ENCODE data around the gene TRHDE.

The TRHDE gene, protein sequence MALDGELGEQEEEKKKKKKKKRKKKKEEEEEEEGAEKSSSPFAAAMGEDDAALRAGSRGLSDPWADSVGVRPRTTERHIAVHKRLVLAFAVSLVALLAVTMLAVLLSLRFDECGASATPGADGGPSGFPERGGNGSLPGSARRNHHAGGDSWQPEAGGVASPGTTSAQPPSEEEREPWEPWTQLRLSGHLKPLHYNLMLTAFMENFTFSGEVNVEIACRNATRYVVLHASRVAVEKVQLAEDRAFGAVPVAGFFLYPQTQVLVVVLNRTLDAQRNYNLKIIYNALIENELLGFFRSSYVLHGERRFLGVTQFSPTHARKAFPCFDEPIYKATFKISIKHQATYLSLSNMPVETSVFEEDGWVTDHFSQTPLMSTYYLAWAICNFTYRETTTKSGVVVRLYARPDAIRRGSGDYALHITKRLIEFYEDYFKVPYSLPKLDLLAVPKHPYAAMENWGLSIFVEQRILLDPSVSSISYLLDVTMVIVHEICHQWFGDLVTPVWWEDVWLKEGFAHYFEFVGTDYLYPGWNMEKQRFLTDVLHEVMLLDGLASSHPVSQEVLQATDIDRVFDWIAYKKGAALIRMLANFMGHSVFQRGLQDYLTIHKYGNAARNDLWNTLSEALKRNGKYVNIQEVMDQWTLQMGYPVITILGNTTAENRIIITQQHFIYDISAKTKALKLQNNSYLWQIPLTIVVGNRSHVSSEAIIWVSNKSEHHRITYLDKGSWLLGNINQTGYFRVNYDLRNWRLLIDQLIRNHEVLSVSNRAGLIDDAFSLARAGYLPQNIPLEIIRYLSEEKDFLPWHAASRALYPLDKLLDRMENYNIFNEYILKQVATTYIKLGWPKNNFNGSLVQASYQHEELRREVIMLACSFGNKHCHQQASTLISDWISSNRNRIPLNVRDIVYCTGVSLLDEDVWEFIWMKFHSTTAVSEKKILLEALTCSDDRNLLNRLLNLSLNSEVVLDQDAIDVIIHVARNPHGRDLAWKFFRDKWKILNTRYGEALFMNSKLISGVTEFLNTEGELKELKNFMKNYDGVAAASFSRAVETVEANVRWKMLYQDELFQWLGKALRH

DNA sequence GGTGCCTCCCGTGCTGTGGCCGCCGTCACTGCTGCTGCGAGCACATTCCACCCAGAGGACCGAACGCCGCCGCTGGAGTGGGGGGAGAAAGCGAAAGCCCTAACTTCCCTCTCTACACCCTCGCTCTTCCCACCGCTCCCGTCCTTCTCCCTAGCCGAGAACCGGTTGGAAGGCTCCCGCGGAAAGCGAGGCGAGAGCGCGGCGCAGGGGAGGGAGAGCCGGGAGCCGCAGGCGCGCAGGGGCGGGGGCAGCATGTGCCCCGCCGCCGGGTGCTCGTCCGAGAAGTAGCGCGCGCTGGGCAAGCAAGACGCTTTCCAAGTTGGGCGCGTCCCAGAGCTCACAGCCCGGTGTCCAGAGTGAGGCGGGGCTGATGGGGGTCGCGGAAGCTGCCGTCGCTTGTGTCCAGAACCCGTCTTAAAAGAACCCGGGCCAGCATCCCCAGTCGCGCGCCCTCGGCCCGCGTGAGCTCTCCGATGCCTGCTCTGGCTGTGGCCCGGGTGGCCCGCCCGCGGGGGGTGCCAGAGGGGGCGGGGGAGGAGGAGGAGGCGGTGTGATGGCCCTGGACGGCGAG, at the start of gene TRHDE:
TSS of gene TRHDE (plus strand) at position 280 of the 571 bp plus-strand sequence. CDS start at position 554, 274 bp downstream.
- no peak for DNase-seq (ENCODE audit: low read depth)

DNA sequence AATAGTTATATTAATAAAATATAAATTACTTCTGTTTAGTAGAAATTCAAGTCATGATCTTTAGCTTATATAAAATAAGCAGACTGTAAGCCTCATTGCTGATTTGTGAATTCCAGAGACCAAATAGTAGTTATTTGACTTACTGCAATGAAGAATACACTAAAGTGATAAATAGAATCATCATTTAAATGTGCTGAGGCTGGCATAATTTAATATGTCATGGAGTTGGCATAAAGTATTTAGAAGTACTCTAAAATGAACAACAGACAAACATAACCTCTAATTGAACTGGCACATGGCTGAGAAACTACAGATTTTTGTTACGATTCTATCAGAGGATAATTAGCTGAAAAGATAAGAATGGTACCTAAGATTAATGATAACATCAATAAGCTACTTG, 45.7 kb upstream of the TRHDE start:
- no peak for DNase-seq (ENCODE audit: low read depth)

DNA sequence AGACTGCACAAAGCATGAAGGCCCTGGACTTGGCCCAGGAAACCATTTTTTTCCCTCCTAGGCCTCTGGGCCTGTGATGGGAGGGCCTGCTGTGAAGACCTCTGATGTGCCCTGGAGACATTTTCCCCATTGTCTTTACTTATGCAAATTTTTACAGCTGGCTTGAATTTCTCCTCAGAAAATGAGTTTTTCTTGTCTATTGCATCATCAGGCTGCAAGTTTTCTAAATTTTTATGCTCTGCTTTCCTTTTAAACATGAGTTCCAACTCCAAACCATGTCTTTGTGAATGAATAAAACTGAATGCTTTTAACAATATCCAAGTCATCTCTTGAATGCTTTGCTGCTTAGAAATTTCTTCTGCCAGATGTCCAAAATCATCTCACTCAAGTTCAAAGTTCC, 43.7 kb upstream of the TRHDE start:
- no peak for DNase-seq (ENCODE audit: low read depth)

DNA sequence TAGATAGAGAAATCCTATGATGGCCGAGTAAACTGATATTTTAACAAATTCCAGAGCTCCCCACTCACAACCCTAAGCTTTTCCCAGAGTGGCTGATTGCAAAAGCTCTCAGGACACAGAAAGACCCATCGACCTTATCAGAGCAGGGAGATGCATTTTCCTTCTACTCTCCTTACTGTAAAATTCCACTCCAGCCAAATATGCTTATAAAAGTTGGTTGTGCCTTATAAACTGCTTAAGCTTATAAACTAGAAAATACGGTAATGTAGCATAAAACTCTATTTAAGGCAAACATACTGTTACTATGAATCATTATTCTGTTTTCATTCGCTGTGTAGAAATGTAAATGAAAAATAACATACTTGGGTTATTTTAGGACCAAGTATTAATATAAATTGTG, 41.6 kb upstream of the TRHDE start:
- no peak for DNase-seq (ENCODE audit: low read depth)

DNA sequence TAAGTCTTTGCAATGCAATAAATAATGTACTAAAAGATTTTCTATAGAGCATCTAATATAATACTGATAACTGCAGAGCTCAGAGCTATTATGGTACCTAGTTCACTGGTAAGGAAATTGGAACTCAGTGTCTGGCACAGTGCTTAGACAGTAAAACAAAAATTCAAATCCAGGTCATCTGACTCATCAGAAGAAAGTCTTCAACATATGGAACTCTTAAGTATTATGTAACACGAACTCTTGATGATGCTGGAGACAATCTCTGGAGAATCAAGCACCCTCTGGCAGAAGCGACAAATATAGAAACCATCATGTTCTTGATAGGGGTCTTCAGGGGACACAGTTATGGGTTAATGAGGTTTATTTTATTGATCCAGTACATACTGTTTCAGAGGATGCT, 37.3 kb upstream of the TRHDE start:
- DNase-seq (ENCODE audit: low read depth): no peak

DNA sequence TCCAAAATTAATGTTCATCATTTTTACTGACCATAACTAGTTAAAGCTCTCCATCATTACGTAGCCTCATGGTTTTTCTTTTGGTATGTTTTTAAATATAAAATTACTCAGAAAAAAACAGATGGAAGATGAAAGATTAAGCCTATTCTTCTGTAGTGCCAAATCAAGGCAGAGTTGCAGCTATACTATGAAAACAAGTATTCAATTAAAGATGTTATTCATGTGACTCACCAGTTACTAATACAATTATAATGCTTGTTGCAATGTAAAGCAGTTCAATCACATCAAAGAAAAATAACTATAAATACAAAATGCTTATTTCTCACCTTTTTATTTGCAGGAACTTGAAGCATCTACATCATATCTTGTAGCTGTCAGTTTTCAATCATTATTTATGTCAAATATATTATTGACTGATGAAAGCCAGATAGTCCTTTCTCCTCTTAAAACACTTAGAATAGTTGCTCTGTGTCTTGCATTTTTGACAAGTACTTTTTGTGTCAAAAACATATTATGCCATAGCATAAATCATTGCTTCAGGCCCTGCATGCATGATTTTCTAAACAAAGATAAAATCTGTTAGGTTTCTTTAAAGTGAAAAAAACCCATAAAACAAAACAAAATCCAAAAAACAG, 36.0 kb upstream of the TRHDE start:
- DNase-seq (ENCODE audit: low read depth): no peak

DNA sequence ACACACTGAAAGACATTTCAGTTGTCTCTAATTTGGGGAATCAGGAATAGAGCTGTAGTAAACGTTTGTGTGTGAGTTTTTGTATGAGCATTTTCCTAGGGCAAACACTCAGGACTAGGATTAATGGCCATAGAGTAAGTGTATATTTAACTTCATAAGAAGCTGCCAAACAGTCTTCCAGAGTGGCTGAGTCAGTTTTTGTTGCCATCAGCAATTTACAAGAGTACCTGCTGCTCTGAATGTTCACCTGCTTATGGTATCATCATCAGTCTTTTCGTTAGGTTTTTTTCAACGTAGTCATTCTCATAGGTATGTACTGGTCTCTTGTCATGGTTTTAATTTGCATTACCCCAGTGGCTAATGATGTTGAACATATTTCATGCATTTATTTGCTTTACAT, 30.6 kb upstream of the TRHDE start:
- no peak for DNase-seq (ENCODE audit: low read depth)

DNA sequence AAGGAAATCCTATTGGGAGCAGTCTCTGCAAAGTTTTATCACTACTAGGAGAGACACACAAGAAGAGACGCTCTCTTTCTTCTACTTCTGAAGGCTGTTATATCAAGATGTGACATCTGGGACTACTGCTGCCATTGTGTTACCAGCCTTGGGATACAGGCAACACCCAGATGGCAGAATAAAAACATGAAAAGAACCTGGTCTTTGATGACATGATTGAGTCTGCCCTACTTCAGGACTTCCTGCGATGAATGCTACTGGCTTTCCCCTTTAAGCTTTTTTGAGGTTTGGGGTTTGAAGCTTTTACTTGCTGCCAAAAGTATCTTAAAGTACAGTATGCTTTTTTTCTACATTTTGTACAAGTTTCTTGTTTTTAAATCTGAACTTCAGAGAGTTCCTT, 29.2 kb upstream of the TRHDE start:
- no peak for DNase-seq (ENCODE audit: low read depth)

DNA sequence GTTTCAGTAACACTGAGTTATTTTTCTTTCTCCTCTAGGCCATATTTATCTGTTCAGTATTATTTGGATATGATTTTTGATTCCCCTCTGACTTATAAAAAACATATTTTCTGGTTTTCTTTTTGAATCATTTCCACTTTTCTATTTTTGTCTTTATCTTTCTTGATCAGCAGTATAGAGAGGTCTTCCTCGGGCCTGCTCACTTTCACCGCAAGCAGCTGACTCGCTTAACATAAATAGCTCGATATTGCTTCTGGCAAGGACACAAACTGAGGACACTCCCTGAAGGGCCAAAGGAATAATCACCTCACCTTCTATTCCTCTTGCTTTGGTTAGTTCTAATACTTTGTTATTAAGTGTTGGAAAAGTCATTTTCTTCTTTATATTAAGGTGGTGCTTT, 25.8 kb upstream of the TRHDE start:
- no peak for DNase-seq (ENCODE audit: low read depth)

DNA sequence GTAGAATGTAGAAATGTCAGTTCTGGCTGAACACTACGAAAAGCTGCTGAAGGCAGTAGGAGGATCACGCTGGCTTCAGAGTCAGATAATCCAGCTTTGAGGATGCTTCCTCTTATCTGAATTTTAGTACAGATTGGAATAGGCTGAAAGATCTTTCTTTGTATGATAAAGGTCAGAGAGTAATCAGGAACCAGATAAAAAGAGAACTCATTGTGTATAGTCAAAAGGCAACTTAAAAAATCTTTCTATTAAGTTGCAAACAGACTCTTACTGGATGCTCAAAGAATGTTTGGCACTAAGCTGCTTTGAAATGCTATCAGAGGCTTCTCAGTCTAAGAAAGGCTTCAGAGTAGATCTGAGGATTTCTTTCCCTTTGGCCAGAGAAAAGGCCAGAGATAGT, 21.8 kb upstream of the TRHDE start:
- no peak for DNase-seq (ENCODE audit: low read depth)

DNA sequence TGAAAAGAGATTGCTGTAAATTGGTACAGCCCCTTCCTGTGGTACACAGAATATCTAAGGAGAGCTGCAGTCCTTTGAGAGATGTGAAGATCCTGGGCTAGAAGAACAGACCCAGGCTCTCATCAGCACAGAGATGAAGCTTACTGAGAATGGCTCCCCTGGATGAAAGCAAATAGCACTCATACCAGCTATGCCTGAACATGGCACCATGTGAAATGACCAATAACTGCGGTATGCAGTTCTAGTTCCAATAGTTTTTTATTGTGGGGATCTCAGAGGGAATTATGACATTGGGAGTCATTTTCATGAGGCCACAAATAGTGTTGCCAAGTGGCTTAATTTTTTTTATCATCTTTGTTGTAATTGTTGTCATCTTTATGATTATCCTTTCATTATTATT, 15.4 kb upstream of the TRHDE start:
- no peak for DNase-seq (ENCODE audit: low read depth)

DNA sequence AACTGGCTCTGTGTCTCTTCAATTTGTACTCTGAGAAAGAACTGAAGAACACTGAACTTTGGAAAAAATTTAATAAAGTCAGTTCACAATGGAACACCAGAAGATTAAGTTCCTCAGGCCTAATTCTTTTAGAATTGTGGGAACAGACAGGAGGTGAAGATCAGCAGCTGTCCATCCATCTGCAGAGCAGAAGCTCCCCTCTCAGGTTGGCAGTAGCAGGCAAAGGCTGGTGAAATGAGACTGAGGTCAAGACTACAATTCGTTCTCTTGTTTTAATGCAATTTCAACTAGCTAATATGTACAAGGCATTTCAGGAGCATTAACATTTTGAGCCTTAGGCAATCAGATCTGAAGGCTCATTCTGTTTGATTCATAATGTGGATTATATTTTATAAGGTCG, 10.3 kb upstream of the TRHDE start:
- no peak for DNase-seq (ENCODE audit: low read depth)

DNA sequence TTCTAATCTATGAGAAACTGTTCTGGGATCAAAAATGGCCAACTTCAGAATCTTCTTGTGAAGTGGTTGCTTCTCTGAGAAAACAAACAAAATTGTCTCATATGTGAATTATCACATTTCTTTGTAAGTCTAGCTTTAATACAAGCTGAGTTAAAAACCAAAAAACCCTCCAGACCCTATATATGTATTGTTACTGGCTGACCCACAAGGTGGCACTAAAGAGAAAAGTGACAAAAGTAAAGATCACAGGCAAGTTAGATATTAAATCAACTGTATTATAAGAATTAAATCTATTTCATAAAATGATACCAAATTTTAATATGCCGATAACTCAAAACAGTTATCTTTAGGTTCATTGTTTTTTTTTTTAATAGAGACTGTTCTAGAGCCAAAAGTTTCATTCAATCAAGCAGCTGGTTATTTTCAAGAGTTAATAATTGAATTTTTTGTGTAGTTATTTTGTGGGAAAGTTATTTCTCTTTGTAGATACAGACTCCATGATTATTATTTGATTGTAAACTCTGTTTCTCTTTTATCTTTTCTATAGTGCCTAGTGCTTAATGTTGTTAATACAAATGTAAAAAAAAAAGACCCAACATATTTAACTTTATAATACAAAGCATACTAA, 7.5 kb upstream of the TRHDE start:
- no peak for DNase-seq (ENCODE audit: low read depth)

DNA sequence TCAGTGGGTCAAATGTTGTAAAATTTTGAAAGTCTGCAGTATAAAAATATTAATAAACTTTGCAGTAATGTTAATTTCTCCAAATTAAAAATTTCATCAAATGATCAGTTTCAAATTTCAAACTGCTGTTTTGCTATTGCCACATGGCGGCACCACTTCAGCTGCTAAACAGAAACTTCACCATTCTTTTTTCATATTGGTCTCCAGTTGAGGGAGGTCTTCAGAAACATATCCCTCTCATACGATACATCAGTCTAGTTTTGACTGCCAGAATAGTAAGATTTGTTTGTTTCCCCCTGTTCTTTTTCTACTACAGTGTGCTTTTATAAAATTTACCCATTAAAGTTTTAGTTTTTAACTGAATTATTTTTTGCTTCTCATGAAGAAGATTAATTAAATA, 4.2 kb upstream of the TRHDE start:
- DNase-seq (ENCODE audit: low read depth): no peak

DNA sequence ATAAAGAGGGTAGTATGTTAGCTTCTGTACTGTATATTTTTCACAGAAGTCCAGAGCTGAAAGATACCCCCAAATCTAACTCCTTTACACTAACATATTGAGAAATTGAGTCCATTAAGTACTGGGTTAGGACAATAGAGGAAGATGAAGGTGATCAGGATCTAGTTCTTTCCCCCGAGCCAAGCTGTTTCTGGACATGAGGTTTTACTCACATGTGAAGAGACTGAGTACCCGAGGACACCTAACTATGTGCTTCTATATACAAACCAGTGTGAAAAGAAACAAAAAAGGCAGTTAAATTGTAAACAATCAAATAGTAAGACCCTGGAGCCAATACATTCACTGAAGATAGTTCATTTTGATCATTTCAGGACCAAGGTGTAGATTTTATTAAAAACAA, 3.8 kb upstream of the TRHDE start:
- no peak for DNase-seq (ENCODE audit: low read depth)

DNA sequence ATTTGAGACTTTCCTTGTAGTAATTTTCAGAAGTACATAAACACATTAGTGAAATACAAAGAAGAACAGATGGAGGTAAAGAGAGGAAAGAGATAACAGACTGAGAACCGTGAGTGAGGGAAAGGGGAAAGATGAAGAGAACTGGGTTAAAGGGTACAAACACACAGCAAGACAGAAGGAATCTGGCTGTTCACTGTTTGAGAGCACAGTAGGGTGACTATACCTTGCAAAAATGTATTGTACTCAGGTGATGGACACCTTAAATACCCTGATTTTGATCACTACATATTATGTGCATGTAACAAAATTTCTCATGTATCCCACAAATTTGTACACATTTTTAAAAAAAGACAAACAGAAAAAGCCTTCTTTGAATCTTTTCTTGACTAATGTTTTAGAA, 2.7 kb upstream of the TRHDE start:
- DNase-seq (ENCODE audit: low read depth): no peak

DNA sequence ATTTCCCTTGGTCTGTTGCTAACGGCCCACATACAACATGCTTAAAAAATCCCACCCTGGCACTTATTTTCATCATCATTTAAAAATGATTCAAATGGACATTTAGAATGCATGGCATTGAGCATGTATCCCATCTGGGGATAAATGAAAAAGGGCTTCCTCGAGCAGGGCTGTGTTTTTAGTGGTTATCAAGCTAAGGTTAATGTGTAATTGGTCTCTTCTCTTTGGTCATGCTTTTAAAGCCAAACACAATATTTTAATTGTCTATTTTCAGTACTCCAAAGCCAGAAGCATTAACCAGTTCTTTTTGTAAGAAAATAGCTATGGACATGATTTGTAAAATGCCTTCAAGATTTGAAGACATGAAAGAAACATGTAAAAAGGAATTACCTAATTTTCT, 1.9 kb upstream of the TRHDE start:
- no peak for DNase-seq (ENCODE audit: low read depth)

DNA sequence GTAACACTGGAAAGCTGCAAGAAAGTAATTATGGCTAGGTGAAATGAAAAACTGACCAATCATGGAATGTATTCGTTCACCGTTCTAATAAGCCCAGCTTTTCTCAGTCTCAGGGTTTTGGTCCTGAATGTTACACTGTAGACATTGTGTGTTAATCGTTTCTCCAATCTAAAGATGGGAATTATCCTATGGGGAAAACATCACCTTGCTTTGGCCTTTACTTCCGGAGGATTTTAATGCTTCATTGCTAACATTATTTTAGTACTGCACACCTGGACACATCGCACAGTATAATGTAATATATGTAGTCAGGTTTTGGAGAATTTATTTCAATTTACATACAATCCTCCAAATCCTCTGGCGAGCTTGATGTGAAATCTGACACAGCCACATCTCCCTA, 1.2 kb upstream of the TRHDE start:
- DNase-seq (ENCODE audit: low read depth): no peak

DNA sequence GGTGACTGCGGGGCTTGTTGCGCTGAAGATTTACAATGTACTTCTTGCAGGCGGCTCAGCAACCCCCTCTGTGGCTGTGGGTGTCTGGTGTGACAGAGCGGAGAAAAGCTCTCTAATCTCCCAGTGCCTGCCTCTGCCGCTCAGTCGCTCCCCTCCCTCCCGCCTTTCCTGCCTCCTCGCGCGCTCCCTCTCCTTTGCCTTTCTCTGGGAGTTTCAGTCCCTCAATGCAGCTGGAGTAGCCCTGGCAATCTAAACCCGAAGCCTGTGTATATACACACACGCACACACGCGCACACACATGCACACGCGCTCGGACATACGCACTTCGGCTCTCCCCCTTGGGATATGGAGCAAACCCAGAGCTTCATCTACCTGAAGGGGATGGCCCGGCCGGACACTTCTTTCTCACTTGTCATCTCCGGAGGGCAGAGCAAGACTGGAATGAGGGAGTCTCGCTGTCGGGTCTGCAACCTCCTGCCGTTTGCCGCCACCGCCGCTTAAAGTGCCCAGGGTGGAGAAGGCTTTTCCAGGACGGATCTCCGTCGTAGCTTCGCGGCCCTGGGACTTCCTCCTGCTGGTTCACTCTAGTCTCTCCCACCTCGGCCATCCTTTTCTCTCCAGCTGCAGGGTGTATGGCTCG, 599 bp upstream of the TRHDE start:
- DNase-seq (ENCODE audit: low read depth): no peak

DNA sequence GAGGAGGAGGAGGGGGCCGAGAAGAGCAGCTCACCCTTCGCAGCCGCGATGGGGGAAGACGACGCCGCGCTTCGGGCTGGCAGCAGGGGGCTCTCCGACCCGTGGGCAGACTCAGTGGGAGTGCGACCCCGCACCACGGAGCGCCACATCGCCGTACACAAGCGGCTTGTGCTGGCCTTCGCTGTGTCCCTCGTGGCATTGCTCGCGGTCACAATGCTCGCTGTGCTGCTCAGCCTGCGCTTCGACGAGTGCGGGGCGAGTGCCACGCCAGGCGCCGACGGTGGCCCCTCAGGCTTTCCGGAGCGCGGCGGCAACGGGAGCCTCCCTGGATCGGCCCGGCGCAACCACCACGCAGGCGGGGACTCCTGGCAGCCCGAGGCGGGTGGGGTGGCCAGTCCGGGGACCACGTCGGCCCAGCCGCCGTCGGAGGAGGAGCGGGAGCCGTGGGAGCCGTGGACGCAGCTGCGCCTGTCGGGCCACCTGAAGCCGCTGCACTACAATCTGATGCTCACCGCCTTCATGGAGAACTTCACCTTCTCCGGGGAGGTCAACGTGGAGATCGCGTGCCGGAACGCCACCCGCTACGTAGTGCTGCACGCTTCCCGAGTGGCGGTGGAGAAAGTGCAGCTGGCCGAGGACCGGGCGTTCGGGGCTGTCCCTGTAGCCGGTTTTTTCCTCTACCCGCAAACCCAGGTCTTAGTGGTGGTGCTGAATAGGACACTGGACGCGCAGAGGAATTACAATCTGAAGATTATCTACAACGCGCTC, 745 bp downstream of the TRHDE start:
- DNase-seq (ENCODE audit: low read depth): no peak

DNA sequence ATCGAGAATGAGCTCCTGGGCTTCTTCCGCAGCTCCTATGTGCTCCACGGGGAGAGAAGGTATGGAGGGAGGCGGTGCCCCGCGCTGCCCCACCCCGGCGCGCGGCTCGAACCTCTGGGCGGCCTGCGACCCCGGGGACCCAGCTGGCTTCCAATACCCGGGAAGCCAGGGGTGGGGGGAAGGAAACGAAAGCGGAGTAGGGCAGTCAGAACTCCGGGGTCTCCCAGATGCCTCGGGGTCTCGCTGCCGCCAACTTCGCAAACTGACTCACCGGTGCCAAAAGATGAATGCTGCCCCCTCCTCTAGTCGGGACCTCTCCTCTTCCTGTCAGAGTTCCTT, 1.3 kb downstream of the TRHDE start:
- no peak for DNase-seq (ENCODE audit: low read depth)

Measured in stimulated activated CD8-positive, alpha-beta memory T cell treated with anti-CD3 and anti-CD28 coated beads, Interleukin-7, amount 100 ng/mL, for 24 hours (primary cell).